NCI-H82 treated with DMSO at 0.1 percent for 48 hours (cell line): Measurements from ENCODE around the gene AHCYL1.

Experiments
- DNase-seq: peaks from one replicate; lab custom pipeline; 2025; ENCODE audit not compliant: unreplicated experiment; lab: John Stamatoyannopoulos, UW

The AHCYL1 gene

DNA sequence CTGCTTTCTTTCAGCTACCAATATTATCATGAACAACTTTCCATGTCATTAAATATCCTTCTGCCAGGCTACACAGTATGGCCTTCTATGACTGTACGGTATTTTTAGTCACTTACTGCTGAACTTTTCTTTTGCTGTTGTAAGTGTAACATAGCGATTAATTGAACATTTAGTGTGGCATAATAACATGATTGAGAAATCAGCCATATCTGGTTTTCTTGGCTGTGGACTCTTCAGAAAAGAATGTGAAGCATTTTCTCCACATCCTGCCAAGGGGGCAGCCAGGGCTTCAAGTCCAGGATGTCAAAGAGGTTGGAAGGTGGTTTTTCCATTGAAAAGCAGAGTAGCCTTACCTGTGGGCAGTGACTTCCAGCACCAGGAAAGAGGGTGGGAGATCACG is 8.8 kb upstream of the AHCYL1 start:
- no peak for DNase-seq

DNA sequence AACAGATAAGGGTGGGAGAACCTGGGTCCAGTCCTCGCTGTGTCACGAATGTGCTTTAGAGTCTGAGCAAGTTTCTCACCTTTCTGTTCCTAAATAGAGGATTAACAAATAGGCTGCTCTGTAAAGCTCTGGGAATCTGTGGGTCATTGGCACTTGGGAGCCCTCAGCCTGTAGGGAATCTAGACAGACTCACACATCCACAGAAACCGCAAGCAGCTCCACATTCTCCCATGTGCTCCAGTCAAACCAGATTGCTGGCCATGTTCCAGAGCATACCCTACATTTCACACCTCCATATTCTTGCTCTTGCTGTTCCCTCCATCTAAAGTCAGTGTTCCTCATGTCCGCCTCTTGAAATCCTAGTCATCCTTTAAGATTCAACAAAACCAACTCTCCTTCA is 7.8 kb upstream of the AHCYL1 start:
- DNase-seq: no peak

DNA sequence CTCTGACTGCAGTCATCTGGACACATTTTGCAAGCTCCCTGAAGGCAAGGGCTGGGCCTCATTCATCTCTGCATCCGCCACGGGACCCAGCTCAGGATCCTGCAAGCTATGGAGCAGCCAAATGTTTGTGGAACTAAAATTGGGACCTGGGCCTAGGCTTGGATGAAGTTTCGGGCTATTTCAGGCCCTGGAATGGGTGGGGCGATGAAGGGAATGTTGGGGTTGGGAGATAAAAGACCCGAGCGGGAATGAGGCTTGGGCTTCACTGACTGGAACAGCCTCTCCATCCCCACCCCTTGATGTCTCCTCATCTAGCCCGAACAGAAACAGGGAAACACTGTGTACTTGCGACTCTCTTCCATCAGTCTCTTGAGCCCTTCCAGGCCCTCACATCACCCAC is 7.3 kb upstream of the AHCYL1 start:
- no peak for DNase-seq

DNA sequence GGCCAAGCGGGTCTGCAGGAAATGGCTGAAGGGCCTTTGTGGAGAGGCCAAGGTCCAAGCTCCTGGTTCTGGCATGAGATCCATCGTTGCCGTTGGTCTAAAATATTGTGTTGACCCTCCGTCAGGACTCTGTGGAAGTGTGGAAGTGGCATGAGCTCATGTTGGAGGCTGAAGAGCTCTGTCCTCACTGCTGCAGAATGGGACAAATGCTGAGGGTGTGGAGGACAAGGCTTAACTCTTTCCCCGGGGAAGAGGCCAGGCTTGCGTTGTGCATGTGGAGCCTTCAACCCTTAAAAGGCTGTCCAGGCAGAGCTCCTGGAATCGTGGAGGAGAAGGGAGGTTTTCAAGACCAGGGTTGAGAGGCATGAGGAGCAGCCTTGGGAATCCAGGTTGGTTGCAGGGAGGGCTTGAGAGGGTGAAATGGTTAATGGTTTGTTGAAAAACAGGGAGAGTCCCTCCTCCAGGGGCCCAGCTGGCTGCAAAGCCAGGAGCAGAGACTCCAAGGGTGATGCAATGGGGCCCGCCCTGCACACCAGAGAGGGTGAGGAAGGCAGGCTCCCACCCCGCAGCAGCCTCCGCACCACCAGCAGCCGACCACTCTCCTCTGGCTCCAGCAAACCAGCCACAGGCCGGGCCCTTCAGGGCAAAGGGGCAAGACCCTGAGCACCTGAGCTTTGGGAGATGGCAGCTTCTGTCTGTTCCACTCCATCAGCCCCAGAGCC is 6.7 kb upstream of the AHCYL1 start:
- DNase-seq: no peak

DNA sequence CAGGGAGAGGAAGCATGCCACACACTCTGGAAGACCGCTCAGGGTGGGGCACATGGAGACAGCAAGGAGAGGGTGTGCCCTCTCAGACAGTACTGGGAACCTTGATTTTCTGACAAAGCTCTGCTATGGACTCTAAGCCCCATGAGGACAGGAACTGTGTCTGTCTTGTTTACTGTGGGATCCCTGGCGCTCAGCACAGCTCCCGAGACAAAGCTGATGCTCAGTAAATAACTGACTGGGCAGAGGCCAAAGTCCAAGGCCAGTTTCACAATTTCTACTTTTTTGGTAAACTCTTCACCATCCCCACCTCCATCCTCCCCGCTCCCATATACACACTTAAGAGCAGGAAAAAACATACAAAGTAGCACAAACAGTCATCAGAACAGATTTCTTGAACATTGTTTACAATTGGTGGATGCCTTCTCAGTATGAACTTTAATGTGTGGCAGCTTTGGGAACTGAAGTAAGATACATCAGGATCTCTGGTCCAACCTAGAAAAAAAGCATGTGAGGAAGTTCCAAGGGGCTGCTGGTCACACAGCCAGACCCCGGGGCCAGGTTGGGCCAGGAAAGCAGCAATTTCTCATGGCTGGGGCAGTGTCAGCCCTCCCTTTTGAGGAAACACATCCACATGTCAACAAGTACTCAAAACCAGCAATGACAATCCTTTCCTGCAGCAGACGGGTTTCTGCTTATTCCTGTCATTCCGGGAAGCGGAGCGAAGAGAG is 5.6 kb upstream of the AHCYL1 start:
- DNase-seq: no peak

DNA sequence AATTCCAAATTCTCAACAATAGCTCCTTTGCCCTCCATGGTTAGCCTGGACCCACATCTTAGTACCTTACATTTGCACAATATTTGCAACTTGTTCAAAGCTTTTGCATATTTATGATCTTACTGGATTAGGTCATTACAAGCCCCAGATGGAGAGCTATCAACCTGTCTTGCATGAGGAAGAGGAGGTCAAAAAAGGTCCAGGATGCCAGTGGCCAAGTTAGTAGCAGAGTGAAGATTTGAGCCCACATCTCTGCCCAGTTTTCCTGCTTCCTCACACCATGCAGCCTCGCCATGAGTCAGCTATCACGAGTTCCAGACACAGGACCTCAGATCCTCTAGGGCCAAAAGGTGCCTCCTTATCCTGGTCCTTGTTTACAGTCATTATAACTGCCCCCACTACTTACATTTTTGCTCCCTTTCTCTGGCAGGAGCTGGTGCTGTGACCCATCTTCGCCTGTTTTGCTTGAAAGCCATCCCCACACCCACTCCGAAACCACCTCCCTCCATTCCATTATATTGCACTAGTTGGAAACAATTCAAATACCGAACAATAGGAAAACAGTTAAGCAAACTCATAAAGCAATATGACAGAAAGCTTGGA is 5.0 kb upstream of the AHCYL1 start:
- DNase-seq: no peak

DNA sequence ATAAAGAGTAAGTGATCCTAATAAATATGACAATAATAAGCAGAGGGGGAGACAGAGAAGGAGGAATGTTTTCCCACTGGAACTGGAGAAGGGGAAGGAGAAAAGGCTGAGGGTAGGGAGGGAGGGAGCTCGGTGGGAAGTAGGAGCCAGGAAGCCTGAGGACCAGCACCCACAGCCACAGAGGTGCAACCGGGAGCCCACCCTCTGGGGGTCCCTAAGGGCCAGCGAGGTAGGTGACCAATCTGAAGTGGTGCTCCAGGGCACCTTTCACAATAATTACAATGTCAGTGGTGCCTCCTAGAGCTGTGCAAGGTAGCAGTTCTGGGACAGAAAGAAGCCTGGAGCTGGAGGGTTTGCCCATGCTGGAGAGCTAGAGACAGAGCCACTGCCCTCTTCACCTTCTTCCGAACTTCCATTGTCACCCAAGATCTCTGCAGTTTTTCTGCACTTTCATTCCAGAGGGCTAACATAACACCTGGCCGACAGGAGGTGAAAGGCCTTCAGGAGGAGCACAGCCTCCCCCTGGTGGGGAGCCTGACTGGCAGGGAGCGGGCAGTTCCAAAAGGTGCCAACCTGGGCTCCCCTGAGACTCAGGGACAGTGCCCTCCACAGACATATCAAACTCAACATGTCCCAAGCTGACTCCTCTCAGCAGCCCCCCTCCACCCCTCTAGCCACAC is 4.1 kb upstream of the AHCYL1 start:
- no peak for DNase-seq

DNA sequence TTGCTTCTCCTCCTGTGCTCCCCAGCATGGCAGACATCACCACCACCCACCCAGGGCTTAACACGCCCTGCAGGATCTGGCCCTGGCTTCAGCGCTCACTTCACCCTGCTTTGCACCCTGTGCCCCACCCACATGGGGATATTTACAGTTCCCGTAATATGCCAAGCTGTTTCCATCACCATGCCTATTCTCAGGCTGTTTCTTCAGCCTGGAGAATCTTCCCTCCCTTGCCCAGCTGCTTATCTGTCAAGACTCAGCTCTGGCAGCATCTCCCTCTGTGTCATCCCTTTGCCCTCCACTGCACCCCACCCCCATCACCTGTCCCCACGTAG is 3.6 kb upstream of the AHCYL1 start:
- DNase-seq: no peak

DNA sequence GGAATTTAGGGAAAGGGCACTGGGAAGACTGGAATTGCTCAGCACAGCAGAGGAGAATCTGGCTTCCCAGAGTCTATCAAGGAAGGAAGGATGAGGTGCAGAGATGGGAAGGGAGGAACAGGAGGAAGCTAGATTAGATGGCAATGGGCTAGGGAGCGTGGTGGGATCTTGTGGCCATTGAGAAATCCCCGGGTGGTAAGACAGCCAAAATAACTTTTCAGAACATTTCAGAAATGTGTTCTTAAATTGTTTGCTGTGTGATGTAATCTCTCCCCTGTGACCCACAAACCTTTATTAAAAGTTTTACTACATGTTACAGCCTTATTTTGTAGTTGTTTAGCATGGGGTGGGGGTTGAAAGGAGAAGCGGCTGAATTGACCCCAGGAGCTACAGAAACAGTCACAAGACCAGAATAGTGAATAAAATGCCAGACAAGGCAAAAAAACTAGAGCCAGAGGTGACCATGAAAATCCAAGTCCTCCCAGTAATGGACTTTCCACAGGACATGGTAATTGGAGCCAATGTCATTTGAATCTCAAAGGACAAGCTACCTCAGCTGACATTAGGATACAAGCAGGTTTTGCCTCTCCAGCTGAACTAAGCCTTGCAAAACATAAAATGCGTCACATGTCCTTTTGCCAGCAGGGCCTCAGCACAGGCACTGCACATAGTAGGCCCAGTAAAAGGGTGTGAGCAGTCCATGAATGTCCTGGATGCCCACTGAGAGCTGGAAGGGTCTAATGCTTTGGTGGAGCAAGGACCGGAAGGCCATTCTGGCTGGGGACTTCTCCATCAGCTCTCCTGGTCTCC is 980 bp upstream of the AHCYL1 start:
- DNase-seq: no peak

DNA sequence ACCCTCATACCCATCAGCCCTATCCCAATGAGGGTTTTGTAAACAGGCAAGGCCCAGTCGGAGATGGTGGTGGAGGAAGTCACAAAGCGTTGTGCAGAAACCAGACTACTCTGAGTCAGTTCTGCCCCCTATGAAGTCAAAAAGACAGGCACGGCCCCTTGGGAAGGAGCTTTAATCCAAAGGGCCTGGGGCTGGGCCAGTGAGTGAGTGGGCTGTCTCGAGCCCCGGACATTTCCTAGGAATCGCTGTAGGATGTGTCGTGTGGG is 442 bp upstream of the AHCYL1 start:
- no peak for DNase-seq

DNA sequence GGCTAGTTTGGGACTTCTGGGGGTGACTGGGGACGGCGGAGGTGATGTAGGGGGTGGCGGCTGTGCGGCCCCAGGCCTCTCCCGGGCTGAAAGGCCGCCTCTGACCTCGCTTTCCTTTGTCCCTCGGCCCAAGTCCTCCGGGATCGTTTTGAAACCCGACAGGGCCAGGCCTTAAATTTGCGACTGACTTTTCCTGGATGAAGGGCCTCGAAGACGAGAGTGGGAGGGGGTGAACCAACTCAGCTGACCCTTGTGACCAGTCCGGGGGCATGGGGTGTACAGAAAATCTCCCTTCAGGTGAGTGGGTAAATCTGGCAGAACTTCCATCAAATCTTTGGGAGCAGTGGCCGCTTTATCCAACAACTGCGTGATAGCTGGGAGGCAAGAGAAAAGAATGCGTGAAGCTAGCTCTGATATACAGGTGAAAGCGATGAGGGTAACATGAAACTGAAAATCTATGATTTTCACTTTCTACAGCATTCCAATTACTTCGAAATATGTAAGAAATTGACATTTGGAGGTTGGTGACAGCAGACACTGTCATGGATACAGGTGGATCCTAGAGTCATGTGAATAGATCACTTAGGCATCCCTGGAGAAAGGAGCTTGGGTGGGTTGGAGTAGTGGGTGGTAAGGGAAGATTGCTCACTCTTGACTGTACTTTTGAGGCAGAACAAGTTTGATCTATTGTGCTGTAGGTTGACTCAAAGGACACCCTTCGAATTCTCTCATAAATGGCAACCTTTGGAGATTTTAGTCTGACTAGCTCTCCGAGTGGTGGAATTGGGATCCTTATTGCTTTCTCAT is 885 bp downstream of the AHCYL1 start:
- DNase-seq: no peak

DNA sequence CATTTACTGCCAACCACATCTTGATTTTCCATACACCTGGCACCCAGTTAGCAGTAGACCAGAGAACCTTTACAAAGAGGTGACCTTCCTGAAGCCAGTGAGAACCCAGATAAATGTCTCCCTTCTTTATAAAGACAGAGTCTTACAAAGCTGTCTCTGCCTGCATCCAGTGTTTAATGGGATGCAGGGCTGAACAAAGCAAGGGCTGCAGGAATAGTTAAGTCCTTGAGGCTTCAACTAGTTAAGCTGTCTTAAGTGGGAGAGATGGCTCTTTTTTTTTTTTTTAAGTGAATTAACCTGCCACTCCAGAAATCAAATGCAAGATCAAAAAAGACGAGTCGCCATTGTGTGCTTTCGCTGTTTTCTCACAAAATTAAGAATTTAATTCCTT is 1.5 kb downstream of the AHCYL1 start:
- DNase-seq: no peak

DNA sequence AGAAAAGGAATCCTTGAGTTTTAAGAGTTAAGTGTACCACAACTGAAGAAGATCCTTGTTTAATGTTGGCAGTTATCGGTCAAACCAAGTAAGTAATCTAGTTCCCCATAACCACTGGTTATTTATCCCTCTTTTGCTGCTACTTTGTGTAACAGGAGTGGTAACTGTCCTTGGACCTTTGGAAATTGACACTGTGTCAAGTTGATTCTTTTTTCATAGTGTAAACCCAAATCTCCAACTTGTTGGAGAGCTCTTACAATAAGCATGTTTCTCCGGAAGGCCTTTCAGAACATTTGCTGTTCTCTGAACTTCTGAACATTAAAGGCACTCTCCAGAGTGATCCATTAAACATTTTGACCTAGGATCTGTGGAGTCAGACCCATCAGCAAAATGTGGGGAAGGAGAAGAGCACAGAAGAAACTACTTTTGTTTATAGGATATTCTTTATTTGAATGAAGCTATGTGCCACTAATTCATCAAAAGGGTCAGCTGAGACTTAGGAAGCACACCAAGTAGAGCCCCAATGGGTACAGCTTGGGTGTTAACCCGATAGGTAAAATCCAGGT is 3.9 kb downstream of the AHCYL1 start:
- DNase-seq: no peak

DNA sequence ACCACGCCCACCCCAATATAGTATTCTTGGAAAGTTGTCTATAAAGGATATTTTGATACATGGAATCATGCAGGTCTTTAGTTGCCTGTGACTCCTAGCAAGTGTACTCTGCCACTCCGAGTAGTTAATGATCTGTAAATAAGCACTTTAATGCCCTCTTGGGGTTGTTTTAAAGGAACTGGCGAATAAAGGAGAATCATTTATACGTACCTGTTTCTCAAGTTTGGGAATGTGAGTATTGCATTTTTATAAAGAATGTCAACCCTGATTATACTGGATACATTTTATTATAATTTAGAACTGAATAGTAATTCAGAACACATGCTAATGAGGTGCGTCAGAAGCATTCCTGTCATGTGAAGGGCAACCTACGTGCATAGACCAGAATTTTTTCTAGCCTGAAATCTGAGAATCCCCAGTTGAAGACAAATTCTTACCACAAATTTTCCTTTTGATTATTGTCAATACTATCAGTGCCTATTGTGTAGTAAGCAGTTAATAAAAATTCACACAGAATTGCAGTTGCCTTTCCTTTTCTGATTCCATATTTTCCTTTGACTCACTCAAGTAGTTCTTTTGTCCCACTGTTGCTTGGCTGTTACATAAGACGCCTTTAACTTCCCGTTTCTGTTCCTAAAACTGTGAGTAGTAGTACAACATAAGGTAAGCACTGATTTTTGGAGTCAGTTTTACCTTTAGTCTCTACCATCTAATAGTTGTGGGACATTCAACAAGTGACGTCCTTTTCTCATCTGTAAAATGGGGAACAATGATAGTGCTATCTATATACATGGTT is 5.1 kb downstream of the AHCYL1 start:
- DNase-seq: no peak

DNA sequence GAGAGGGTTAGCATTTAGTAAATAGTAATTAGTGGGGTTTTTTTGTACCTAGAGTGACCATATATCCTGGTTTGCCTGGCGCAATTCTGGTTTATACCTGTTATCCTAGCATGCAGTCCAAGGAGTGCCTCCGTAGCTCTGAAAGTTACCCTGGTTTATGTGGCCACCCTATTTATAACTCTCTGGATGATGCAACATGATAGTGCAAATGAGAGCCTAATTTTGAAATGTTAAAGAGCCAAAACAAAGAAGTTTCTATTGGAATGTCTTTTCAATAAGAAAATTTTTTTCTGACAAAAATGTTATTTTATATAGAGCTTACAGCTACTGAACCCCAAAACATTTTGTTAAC is 5.7 kb downstream of the AHCYL1 start:
- no peak for DNase-seq

DNA sequence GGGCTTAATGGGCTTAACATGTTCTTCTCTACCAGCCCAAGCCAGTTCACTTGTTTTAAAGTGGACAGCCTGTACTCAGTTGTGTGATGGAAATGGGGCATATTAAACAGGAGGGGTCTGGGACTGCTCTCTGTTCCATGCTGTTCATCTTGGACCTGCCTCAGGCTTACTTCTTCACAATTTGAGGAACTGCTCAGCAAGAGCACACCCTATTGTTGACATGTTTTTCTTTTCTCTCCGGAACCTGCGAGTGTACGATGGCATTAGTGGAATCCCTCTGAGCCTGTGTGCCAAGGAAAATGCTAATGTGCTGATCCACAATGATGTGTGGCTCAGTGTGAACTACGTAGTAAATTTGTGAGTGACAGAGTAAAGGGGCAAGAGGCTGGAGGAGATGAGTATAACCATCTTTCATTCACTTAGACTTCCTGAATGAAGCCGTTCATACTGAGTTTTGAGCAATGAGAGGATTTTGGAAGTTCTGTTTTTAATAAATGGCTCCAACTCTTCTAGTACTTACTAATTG is 6.9 kb downstream of the AHCYL1 start:
- DNase-seq: no peak

DNA sequence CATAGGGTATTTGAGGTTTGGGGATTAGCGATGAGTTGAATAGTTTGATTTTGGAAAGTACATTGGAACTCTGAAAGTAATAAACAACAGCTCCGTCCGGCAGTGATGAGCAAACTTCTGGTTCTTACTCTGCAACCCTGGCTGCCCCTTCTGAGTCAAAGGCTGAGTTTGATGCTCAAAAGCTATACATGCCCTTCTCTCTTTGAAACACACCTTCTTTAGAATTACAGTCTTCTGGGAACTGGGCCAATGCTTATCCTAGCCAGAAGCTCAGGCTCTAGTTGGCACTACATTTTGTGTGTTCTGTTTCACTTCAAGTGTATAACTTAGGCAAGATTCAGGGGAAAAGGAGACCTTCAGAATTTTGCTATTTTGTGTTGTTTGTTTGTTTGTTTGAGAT is 9.3 kb downstream of the AHCYL1 start:
- no peak for DNase-seq

DNA sequence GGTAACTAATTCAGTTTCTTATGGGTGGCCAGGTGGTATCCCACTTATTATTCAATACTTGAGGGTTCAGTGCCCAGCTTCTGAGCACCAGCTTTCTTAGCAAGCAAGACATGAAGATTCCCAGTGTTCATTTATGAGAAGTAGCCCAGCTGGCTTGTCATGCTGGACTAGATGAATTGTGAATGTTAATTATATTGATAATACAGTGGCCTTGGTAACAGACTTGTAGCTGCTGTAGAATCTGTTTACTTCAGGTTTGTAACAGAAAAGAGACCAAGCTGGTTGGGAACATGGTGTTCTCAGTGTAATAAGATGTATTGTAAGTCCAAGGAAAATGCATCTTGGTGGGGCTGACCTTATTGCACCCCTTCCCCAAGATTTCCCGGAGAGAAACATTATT is 10.1 kb downstream of the AHCYL1 start:
- DNase-seq: no peak

DNA sequence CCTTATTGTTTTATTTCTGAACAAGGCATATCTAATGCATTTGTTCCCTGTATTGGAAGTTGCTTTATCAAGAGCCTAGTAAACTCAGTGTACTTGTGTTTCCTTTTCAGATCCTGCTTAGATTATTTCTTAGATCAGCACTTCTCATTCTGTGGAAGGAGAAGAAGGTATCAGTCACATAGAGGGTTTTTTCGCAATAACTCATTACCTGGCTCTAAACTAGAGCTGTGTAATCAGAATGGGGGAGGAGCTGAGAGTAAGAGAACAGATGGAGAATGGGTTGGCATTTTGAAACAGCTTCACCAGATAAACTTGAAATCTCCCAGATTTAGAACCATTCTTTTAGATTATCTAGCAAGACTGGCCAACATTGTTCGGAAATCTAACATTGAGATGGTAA is 11.0 kb downstream of the AHCYL1 start:
- DNase-seq: no peak
